ENCODE data around the gene CACNA1C.
"Not testable (repeated sequence)": the region's sequence is repeated elsewhere in the genome, so short reads cannot be mapped to it uniquely, and the experiment has no call there.

Gene CACNA1C

GRCh38 chr12:2735432-2735831 is 682.6 kb downstream of the CACNA1C start:
- no peak for DNase-seq

DNA sequence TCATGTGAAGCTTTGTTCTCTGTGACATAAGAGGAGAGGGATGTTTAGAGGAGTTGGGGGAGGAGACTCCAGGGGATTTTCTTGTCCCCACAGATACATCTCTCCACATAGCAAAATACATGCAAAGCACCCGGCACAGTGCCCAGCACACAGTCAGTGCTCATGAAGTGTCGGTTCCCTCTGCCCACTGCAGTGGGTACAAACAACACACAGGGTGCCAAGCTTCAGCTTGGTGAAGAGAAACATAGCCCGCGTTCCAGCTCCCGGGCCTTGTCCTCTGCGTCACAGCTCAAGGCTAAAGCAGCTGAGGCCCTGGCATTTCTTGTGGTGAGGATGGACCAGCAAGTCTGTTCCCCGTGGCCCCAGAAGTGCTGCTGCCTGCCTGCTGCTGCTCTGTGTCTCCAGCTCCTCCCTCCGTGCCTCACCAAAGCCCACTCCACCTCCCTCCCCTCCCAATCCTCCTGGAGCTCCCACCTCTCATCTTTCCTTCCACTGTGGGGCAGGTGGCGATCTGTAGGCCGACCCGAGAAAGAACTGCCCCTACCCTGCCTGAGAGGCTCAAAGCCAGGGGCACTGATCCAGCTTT is 685.0 kb downstream of the CACNA1C start:
- DNase-seq, result no peak

DNA sequence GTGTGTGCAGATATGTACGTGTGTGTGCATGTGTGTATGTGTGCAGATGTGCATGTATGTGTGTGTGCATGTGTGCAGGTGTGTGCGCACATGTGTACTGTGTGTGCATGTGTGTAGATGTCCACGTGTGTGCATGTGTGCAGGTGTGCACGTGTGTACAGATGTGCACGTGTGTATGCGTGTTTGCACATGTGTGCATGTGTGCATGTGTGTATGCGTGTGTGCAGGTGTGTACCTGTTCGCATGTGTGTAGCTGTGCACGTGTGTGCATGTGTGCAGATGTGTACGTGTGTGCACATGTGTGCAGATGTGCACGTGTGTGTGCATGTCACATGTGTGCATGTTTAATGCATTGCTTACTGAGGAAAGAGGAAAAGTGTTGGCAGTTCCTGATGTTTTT is 686.3 kb downstream of the CACNA1C start:
- no peak for DNase-seq

DNA sequence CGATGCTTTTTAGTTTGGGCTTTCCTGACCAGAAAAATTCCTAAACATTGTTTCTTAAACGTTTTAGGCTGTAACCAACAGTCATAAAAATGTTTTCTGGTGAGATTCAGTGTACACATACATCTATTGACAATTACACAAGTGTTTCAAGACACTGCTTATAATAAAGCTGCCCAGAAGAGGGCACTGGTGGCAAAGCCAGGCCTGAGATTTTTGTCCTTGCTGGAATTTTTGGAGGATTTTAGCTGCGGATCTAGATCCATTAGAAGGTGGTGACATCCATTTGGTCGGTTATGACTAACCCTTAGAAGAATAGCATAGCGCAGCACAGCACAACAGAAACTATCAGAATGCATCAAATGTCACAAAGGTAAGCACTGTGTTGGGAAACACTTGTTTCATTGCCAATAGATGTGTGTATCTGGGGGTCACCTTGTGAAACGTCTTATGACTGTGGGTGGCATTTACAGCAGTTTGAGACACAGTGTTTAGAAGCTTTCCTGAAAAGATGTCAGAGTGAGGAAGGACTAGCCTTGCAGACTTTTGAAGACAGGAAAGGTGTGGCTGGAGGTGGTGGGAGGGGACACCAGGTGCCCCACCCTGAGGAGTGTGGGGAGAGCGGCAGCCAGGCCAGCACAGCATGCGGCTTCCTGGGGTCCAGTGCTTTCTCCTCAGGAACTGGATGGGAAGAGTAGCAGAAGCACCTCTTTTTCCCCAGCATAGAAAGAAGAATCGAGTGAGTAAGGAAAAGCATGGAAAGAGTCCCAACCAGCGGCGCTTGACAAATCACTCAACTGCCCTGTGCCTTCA is 687.2 kb downstream of the CACNA1C start:
- peak; percentile 22 for DNase-seq

- DNase-seq, result not testable (repeated sequence)
These were observed 689.2 kb downstream of the CACNA1C start for GRCh38 chr12:2742037-2742436.

DNA sequence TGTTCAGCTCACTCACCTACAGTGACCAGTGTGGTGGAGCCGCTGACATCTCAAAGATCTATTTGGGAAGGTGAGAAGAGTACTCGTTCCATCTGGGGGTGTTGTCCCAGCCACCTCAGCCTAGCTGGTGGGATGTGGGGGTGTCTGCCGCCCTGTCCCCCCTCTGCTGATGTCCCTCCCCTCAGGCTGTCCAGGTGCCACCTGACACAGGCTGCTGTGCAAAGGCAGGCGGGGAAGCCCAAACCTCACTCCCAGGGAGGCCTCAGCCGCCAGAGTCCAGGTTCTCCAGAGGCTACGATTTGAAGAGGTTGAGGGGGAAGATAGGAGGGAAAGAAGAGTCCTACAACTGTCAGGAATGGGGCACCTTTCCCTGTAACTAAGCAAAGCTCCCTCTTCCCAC is 690.7 kb downstream of the CACNA1C start:
- DNase-seq, result no peak

GRCh38 chr12:2745655-2746054 is 692.9 kb downstream of the CACNA1C start:
- DNase-seq, result no peak
